ENCODE measurements around the gene FAM240B. TPM values are rescaled to one million over a fixed set of nuclear protein-coding genes. Genes with fewer than 3 reads are reported as not detected.

The FAM240B gene
- total and polyA plus RNA-seq, 2 of the 13 experiments (the other 11 are each of a cell fraction or from before 2014, with no cell fraction given), result not detected

GRCh38 chr9:38662763-38663593 is 57.0 kb downstream of the FAM240B start (continued):
- TF ChIP-seq, protein P1, sequence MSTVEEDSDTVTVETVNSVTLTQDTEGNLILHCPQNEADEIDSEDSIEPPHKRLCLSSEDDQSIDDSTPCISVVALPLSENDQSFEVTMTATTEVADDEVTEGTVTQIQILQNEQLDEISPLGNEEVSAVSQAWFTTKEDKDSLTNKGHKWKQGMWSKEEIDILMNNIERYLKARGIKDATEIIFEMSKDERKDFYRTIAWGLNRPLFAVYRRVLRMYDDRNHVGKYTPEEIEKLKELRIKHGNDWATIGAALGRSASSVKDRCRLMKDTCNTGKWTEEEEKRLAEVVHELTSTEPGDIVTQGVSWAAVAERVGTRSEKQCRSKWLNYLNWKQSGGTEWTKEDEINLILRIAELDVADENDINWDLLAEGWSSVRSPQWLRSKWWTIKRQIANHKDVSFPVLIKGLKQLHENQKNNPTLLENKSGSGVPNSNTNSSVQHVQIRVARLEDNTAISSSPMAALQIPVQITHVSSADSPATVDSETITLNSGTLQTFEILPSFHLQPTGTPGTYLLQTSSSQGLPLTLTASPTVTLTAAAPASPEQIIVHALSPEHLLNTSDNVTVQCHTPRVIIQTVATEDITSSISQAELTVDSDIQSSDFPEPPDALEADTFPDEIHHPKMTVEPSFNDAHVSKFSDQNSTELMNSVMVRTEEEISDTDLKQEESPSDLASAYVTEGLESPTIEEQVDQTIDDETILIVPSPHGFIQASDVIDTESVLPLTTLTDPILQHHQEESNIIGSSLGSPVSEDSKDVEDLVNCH (CRISPR knock-in tag; IDR thresholded peaks at IDR 0.05), result no peak
- TF ChIP-seq CREBL2 (CRISPR knock-in tag; IDR thresholded peaks at IDR 0.05; ENCODE audit: borderline replicate concordance), result no peak
- no peak for TF ChIP-seq CSRNP2 (CRISPR knock-in tag; conservative IDR thresholded peaks at IDR 0.05; ENCODE audit: low read depth)

GRCh38 chr9:38659538-38659937 is 60.4 kb downstream of the FAM240B start:
- no peak for FAIRE-seq

More at GRCh38 chr9:38659538-38659937, 60.4 kb downstream of the FAM240B start:
- BruUV-seq (replicated peaks), result no TSS peak
- Histone ChIP-seq H3K4me1 (ENCODE audit: insufficient read depth, low read length) (no peaks in the 10 kb centered on the region), H3K4me2 (ENCODE audit: low read depth, low read length) (no peak overlapping the region), H3K27ac (ENCODE audit: extremely low read length, insufficient read depth, low read length) (no peak overlapping the region), H3K27me3 (ENCODE audit: control insufficient read depth in 1 of 2, insufficient read depth in 2 of 2, low read length in 2 of 2) (peaks cover 0 to 13% of the 10 kb centered on the region in 2 experiments; a peak in 3 of 5 replicates), H3K9me3 (ENCODE audit: low read length) (no peaks in the 10 kb centered on the region), H3K4me3 (replicated peaks in 1 of 3; ENCODE audit: insufficient read depth in 1 of 3, low read depth in 2 of 3, low read length in 3 of 3) (no peak overlapping the region), H3K9ac (ENCODE audit: insufficient read depth, low read depth, low read length) (no peak overlapping the region), H3K36me3 (replicated peaks in 1 of 2; ENCODE audit: control insufficient read depth in 1 of 2, insufficient read depth in 2 of 2, low read length in 2 of 2) (no peaks in the 10 kb centered on the region), H2AFZ (ENCODE audit: low read length) (no peak overlapping the region), H3K79me2 (ENCODE audit: insufficient read depth, low read length) (no peaks in the 10 kb centered on the region), H4K20me1 (ENCODE audit: insufficient read depth, low read length) (no peaks in the 10 kb centered on the region)
- no peak for DNase-seq (ENCODE audit: low spot score)
- POLR2A ChIA-PET, result no interaction called here
- no peak for ATAC-seq
- 15% methylated on average over 7 of the region's 7 CpGs for WGBS (ENCODE audit: low lambda C conversion rate)
- intact Hi-C loops (cut with micrococcal nuclease; ENCODE audit: unreplicated experiment), result no loop called here
- CTCF ChIA-PET (ENCODE audit: low intra/inter-chr PET ratio, low total read pairs), result no interaction called here
- in situ Hi-C loops (cut with HindIII; ENCODE audit: extremely low pct_ligation_motif_present, low pct_unique_long_range_greater_than_20kb), result no loop called here
- no peak for TF ChIP-seq PAF1 (CRISPR knock-in tag; IDR thresholded peaks at IDR 0.05)
- TF ChIP-seq PRMT3 (CRISPR knock-in tag; IDR thresholded peaks at IDR 0.05; ENCODE audit: borderline replicate concordance, low read depth), result no peak
- no peak for TF ChIP-seq CERS6 (CRISPR knock-in tag; IDR thresholded peaks at IDR 0.05)
- TF ChIP-seq NFYB (CRISPR knock-in tag; IDR thresholded peaks at IDR 0.05), result no peak
- no peak for TF ChIP-seq NCOR1 (IDR thresholded peaks at IDR 0.05; ENCODE audit: borderline replicate concordance, low read length)
- no peak for TF ChIP-seq HDAC1 (CRISPR knock-in tag; IDR thresholded peaks at IDR 0.05)
- no peak for TF ChIP-seq SP2 (CRISPR knock-in tag; IDR thresholded peaks at IDR 0.05)
- TF ChIP-seq HNF4A (CRISPR knock-in tag; IDR thresholded peaks at IDR 0.05), result no peak
- no peak for TF ChIP-seq ZFP1 (CRISPR knock-in tag; IDR thresholded peaks at IDR 0.05)
